SK-N-SH (cell line): ENCODE measurements around the gene KCNQ2. TPM values are rescaled to one million over a fixed set of nuclear protein-coding genes. Genes with fewer than 3 reads are reported as not detected.
A peak's percentile ranks its signal among the peaks of the same experiment; 100 is the strongest.

Source experiments
- CHD2 ChIP-seq: fragments of 150-350 bp; IDR thresholded peaks from 2 replicates; pipeline ENCODE4 v1.6.1; 2018; ENCODE audit warnings: low read length; ENCODE audit not compliant: partially characterized antibody
- CTCF ChIP-seq: fragments of 200-600 bp; sonication (generic); IDR thresholded peaks from 2 replicates; pipeline ENCODE4 v1.6.1; 2017; ENCODE audit warnings: antibody characterized with exemption, mild to moderate bottlenecking, moderate library complexity
- FOXJ3 ChIP-seq: sonication (generic); formaldehyde crosslinking; IDR thresholded peaks from 2 replicates; pipeline ENCODE4 v1.5.1; 2020; ENCODE audit warnings: mild to moderate bottlenecking, missing genetic modification reagents
- FOXM1 ChIP-seq: IDR thresholded peaks from 2 replicates; pipeline ENCODE4 v1.4.0; 2012; ENCODE audit warnings: low read depth, mild to moderate bottlenecking
- GABPA ChIP-seq: IDR thresholded peaks from 2 replicates; pipeline ENCODE4 v1.4.0; 2012; ENCODE audit warnings: low read depth, mild to moderate bottlenecking
- GATA2 ChIP-seq: sonication (generic); formaldehyde crosslinking; IDR thresholded peaks from 2 replicates; pipeline ENCODE4 v1.5.0; 2020; ENCODE audit warnings: mild to moderate bottlenecking, missing genetic modification reagents
- IRF3 ChIP-seq: fragments of 150-350 bp; IDR thresholded peaks from 2 replicates; pipeline ENCODE4 v1.6.1; 2016; ENCODE audit warnings: mild to moderate bottlenecking, low read depth, low read length
- MEF2A ChIP-seq: IDR thresholded peaks from 2 replicates; pipeline ENCODE4 v1.4.0; 2012; ENCODE audit warnings: low read depth, borderline replicate concordance
- MXI1 ChIP-seq: IDR thresholded peaks from 2 replicates; pipeline ENCODE4 v1.6.1; 2012; ENCODE audit warnings: mild to moderate bottlenecking, low read depth, low read length, improper control_type of control experiment
- NFIC ChIP-seq: IDR thresholded peaks from 2 replicates; pipeline ENCODE4 v1.4.0; 2012; ENCODE audit warnings: borderline replicate concordance
- NRF1 ChIP-seq: IDR thresholded peaks from 2 replicates; pipeline ENCODE4 v1.6.1; 2012; ENCODE audit warnings: low read depth, mild to moderate bottlenecking, low read length
- PBX3 ChIP-seq: IDR thresholded peaks from 2 replicates; pipeline ENCODE4; 2012
- RCOR1 ChIP-seq: fragments of 150-350 bp; IDR thresholded peaks from 2 replicates; pipeline ENCODE4 v1.6.1; 2017; ENCODE audit warnings: antibody characterized with exemption, low read length
- RFX5 ChIP-seq: IDR thresholded peaks from 2 replicates; pipeline ENCODE4 v1.6.1; 2012; ENCODE audit warnings: mild to moderate bottlenecking, improper control_type of control experiment, low read length
- RXRA ChIP-seq: IDR thresholded peaks from 2 replicates; pipeline ENCODE4 v1.4.0; 2012; ENCODE audit warnings: low read depth, mild to moderate bottlenecking, borderline replicate concordance
- SIN3A ChIP-seq: IDR thresholded peaks from 2 replicates; pipeline ENCODE4 v1.6.1; 2012; ENCODE audit warnings: low read depth, mild to moderate bottlenecking, low read length, moderate library complexity, borderline replicate concordance
- TAF1 ChIP-seq: IDR thresholded peaks from 2 replicates; pipeline ENCODE4 v1.6.1; 2012; ENCODE audit warnings: low read depth, mild to moderate bottlenecking, low read length, moderate library complexity, borderline replicate concordance
- TCF12 ChIP-seq: IDR thresholded peaks from 2 replicates; pipeline ENCODE4 v1.4.0; 2012
- TEAD4 ChIP-seq: IDR thresholded peaks from 2 replicates; pipeline ENCODE4 v1.4.0; 2012; ENCODE audit warnings: mild to moderate bottlenecking, borderline replicate concordance; ENCODE audit not compliant: insufficient read depth
- USF1 ChIP-seq: IDR thresholded peaks from 2 replicates; pipeline ENCODE4 v1.4.0; 2012; ENCODE audit warnings: low read depth, borderline replicate concordance
- USF2 ChIP-seq: fragments of 150-350 bp; IDR thresholded peaks from 2 replicates; pipeline ENCODE4 v1.6.1; 2017; ENCODE audit warnings: antibody characterized with exemption, low read length, low read depth, borderline replicate concordance
- YY1 ChIP-seq: IDR thresholded peaks from 2 replicates; pipeline ENCODE4 v1.4.0; 2012; ENCODE audit warnings: low read depth, mild to moderate bottlenecking
- ZBTB33 ChIP-seq: IDR thresholded peaks from 2 replicates; pipeline ENCODE4 v1.4.0; 2012; ENCODE audit warnings: low read depth, borderline replicate concordance
- polyA plus RNA-seq, 3 experiments: library from polyadenylated mRNA; depleted of rRNA; stranded (reverse); fragments of >200 nt; gene quantifications; 2 replicates each; pipeline ENCODE4 v1.2.3, GENCODE V29; 2012

KCNQ2 gene
- polyA plus RNA-seq, 1 of the 3 experiments (the other 2 are of a cell fraction): 3.9 TPM

GRCh38 chr20:63497946-63498935 is 25.8 kb upstream of the KCNQ2 start (continued):
- TF ChIP-seq SIN3A (no peak), NRF1 (no peak), YY1 (no peak), IRF3 (no peak), TEAD4 (no peak), GATA2 (CRISPR knock-in tag) (peak; percentile 90), MEF2A (no peak), USF2 (no peak), FOXM1 (no peak), NFIC (no peak), FOXJ3 (CRISPR knock-in tag) (no peak), RXRA (no peak), TCF12 (peak; percentile 10; the same call in 1 of the 2 replicates), RCOR1 (no peak), MXI1 (peak; percentile 67), TAF1 (no peak), RFX5 (no peak), ZBTB33 (no peak), USF1 (no peak), CHD2 (peak; percentile 51), CTCF (no peak), GABPA (no peak), PBX3 (no peak)
- TF ChIP-seq, all 33 proteins: peak for 6
